Measurements from ENCODE around the gene ABCB7.

GRCh38 chrX:75151827-75152592 is 4.1 kb downstream of the ABCB7 start:
- TF ChIP-seq POLR2A (IDR thresholded peaks at IDR 0.05; ENCODE audit: low read depth, low read length) (no peak), TAF1 (IDR thresholded peaks at IDR 0.05; ENCODE audit: borderline replicate concordance, low read depth, low read length) (no peak), POLR2AphosphoS5 (IDR thresholded peaks at IDR 0.05; ENCODE audit: low read depth, low read length) (no peak)
